DOHH2 (cell line): ENCODE measurements around the gene KRTAP19-2.

Source experiments
- H3F3A ChIP-seq: fragments of 200-600 bp; sonication (generic), shearing (Covaris generic); 2 replicates; pipeline ENCODE4 v1.6.0; 2016; ENCODE audit warnings: antibody characterized with exemption, mild to moderate bottlenecking; ENCODE audit not compliant: control insufficient read depth, insufficient read depth
- H3K27ac ChIP-seq: fragments of 200-600 bp; sonication (generic); 2 replicates; pipeline ENCODE4 v1.5.1; 2014; ENCODE audit warnings: low read depth, mild to moderate bottlenecking, low read length, moderate library complexity
- H3K27me3 ChIP-seq: fragments of 200-600 bp; sonication (generic); 2 replicates; pipeline ENCODE4 v1.6.1; 2014; ENCODE audit warnings: mild to moderate bottlenecking, low read length, mixed read lengths; ENCODE audit not compliant: control insufficient read depth
- H3K36me3 ChIP-seq: fragments of 200-600 bp; sonication (generic); 2 replicates; pipeline ENCODE4 v1.6.1; 2014; ENCODE audit warnings: mild to moderate bottlenecking, low read length, moderate library complexity, mixed read lengths; ENCODE audit not compliant: control insufficient read depth
- H3K4me1 ChIP-seq: fragments of 200-600 bp; sonication (generic); 2 replicates; pipeline ENCODE4 v1.6.1; 2014; ENCODE audit warnings: mild to moderate bottlenecking, low read length, mixed read lengths; ENCODE audit not compliant: control insufficient read depth
- H3K4me2 ChIP-seq: fragments of 200-600 bp; sonication (generic); 2 replicates; pipeline ENCODE4 v1.6.0; 2014; ENCODE audit warnings: mild to moderate bottlenecking, low read length, moderate library complexity
- H3K4me3 ChIP-seq: fragments of 200-600 bp; sonication (generic); 2 replicates; pipeline ENCODE4 v1.5.1; 2014; ENCODE audit warnings: mild to moderate bottlenecking, low read length, mixed read lengths
- H3K79me2 ChIP-seq: fragments of 200-600 bp; sonication (generic); 2 replicates; pipeline ENCODE4 v1.6.1; 2014; ENCODE audit warnings: mild to moderate bottlenecking, low read length, mixed read lengths; ENCODE audit not compliant: control insufficient read depth
- H3K9me2 ChIP-seq: fragments of 200-600 bp; sonication (generic); replicated peaks from 2 replicates; pipeline ENCODE4 v1.6.1; 2014; ENCODE audit warnings: mild to moderate bottlenecking, low read length, mixed read lengths; ENCODE audit not compliant: control insufficient read depth
- H3K9me3 ChIP-seq: fragments of 200-600 bp; sonication (generic); 2 replicates; pipeline ENCODE4 v1.6.1; 2014; ENCODE audit warnings: antibody characterized with exemption, low read length, mixed read lengths; ENCODE audit not compliant: control insufficient read depth, insufficient read depth
- H4K20me1 ChIP-seq: fragments of 200-600 bp; sonication (generic); 2 replicates; pipeline ENCODE4 v1.6.0; 2014; ENCODE audit warnings: low read depth, mild to moderate bottlenecking, antibody characterized with exemption, low read length, moderate library complexity; ENCODE audit not compliant: control insufficient read depth, insufficient read depth
- EZH2phosphoT487 ChIP-seq: fragments of 200-600 bp; sonication (generic); IDR thresholded peaks from 2 replicates; pipeline ENCODE4 v1.6.1; 2017; ENCODE audit warnings: borderline replicate concordance, mild to moderate bottlenecking, antibody characterized with exemption, low read length, moderate library complexity, mixed read lengths
- TF ChIP-seq, protein P1 (sequence below): fragments of 200-600 bp; sonication (generic); IDR thresholded peaks from one replicate; pipeline ENCODE4 v1.5.1; 2014; ENCODE audit warnings: antibody characterized with exemption, mild to moderate bottlenecking, low read depth, low read length; ENCODE audit not compliant: poor library complexity, severe bottlenecking

KRTAP19-2 gene

DNA sequence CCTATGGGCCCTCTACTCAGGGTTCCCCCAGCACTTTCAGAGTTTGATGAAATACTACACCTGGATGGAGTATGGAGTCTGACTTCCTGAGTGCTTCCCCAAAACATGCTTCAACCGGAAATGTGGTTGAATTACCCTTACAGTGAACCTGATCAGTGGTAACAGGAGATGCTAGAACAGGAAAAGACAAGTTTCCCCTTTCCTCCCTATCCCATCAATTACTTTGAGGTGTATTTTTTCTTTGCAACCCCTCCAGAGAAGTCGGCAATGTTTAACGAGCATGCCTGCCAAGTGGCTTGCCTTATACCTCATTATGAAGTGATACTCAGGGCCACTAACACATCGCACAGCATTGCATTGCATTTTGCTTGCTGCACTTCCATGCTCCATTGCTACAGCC lies 40.2 kb downstream of the KRTAP19-2 start:
- no peaks in the 10 kb centered on the region for H3K4me1 ChIP-seq
- no peak overlapping the region for H3K27ac ChIP-seq
- TF ChIP-seq EZH2phosphoT487, result no peak
- TF ChIP-seq, protein P1, sequence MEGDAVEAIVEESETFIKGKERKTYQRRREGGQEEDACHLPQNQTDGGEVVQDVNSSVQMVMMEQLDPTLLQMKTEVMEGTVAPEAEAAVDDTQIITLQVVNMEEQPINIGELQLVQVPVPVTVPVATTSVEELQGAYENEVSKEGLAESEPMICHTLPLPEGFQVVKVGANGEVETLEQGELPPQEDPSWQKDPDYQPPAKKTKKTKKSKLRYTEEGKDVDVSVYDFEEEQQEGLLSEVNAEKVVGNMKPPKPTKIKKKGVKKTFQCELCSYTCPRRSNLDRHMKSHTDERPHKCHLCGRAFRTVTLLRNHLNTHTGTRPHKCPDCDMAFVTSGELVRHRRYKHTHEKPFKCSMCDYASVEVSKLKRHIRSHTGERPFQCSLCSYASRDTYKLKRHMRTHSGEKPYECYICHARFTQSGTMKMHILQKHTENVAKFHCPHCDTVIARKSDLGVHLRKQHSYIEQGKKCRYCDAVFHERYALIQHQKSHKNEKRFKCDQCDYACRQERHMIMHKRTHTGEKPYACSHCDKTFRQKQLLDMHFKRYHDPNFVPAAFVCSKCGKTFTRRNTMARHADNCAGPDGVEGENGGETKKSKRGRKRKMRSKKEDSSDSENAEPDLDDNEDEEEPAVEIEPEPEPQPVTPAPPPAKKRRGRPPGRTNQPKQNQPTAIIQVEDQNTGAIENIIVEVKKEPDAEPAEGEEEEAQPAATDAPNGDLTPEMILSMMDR, result no peak
- no peak overlapping the region for H3K4me2 ChIP-seq
- no peaks in the 10 kb centered on the region for H3K27me3 ChIP-seq
- no peaks in the 10 kb centered on the region for H3K9me3 ChIP-seq
- no peaks in the 10 kb centered on the region for H3K9me2 ChIP-seq
- no peaks in the 10 kb centered on the region for H3K36me3 ChIP-seq
- H3K4me3 ChIP-seq, result no peak overlapping the region
- H4K20me1 ChIP-seq, result no peaks in the 10 kb centered on the region
- H3K79me2 ChIP-seq, result no peaks in the 10 kb centered on the region
- H3F3A ChIP-seq, result no peaks in the 10 kb centered on the region

- no peak overlapping the region for H3K4me2 ChIP-seq
- no peaks in the 10 kb centered on the region for H3K79me2 ChIP-seq
- H3K27ac ChIP-seq, result no peak overlapping the region
- no peaks in the 10 kb centered on the region for H4K20me1 ChIP-seq
- no peaks in the 10 kb centered on the region for H3K27me3 ChIP-seq
- H3K36me3 ChIP-seq, result no peaks in the 10 kb centered on the region
- H3K9me3 ChIP-seq, result no peaks in the 10 kb centered on the region
- no peak for TF ChIP-seq EZH2phosphoT487
- H3F3A ChIP-seq, result no peaks in the 10 kb centered on the region
- no peak overlapping the region for H3K4me3 ChIP-seq
- H3K9me2 ChIP-seq, result no peaks in the 10 kb centered on the region
- H3K4me1 ChIP-seq, result no peaks in the 10 kb centered on the region
These were observed 43.0 kb downstream of the KRTAP19-2 start for GRCh38 chr21:30444204-30444603.

DNA sequence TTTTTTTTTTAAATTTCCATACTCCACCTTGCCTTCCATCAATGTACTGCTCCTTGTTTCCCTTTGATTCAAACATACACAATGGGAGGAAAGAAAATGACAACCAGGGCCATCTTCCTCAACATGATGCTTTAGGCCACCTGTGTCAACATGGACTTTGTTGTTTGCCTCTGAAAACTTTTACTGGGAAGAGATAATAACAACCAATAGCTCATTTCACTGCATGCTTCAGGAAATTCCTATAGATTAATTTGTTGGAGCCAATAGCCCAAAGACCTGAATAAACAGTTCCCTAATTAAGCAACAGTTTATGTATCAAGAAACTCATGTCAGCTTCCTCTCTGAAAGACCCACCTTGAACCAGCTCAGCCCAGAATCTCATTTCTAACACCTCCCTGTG lies 44.0 kb downstream of the KRTAP19-2 start:
- Histone ChIP-seq H3K9me3 (no peaks in the 10 kb centered on the region), H3K27ac (no peak overlapping the region), H3K4me3 (no peak overlapping the region), H4K20me1 (no peaks in the 10 kb centered on the region), H3K79me2 (no peaks in the 10 kb centered on the region), H3F3A (no peaks in the 10 kb centered on the region), H3K36me3 (no peaks in the 10 kb centered on the region), H3K9me2 (no peaks in the 10 kb centered on the region), H3K4me1 (no peaks in the 10 kb centered on the region), H3K27me3 (no peaks in the 10 kb centered on the region), H3K4me2 (no peak overlapping the region)
- TF ChIP-seq EZH2phosphoT487, result no peak
- TF ChIP-seq, protein P1, result no peak

DNA sequence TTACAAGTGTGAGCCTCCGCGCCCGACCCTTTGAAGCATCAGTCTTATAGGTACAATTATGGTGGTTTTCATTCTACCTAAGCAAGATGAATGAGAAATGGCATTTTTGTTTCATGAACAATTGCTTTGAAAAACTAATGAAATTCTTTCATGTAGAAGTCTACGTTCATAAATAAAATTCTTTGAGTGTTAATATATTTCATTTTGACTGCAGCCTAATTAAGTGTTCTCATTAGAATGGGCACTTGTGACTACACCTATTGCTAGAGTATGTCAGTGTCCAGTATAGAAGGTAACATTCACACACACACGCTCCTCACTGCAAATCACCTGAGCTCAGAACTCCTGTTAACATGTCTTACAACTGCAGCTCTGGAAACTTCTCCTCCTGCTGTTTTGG lies 47.3 kb downstream of the KRTAP19-2 start, which contains the start of gene KRTAP15-1:
TSS of gene KRTAP15-1 (plus strand) at position 301 of the 400 bp plus-strand sequence. CDS start at position 354, 53 bp downstream.
- H3K4me3 ChIP-seq, result no peak within 1 kb of the TSS
- no peaks in the 10 kb centered on the region for H3K9me3 ChIP-seq
- no peaks in the 10 kb centered on the region for H3K27me3 ChIP-seq
- H3F3A ChIP-seq, result no peaks in the 10 kb centered on the region
- no peak for TF ChIP-seq EZH2phosphoT487
- TF ChIP-seq, protein P1, result no peak
- H3K9me2 ChIP-seq, result no peaks in the 10 kb centered on the region
- no peaks in the 10 kb centered on the region for H3K4me1 ChIP-seq
- no peaks in the 10 kb centered on the region for H3K79me2 ChIP-seq
- H3K36me3 ChIP-seq, result no peaks in the 10 kb centered on the region
- no peak within 1 kb of the TSS for H3K4me2 ChIP-seq
- H3K27ac ChIP-seq, result no peak within 1 kb of the TSS
- H4K20me1 ChIP-seq, result no peaks in the 10 kb centered on the region
